DOHH2 (cell line): ENCODE measurements around the gene OIT3.

Experiments
- CTCF ChIP-seq: fragments of 200-600 bp; sonication (generic); IDR thresholded peaks from one replicate; pipeline ENCODE4 v1.5.1; 2014; ENCODE audit warnings: antibody characterized with exemption, mild to moderate bottlenecking, low read depth, low read length; ENCODE audit not compliant: poor library complexity, severe bottlenecking
- EZH2phosphoT487 ChIP-seq: fragments of 200-600 bp; sonication (generic); IDR thresholded peaks from 2 replicates; pipeline ENCODE4 v1.6.1; 2017; ENCODE audit warnings: borderline replicate concordance, mild to moderate bottlenecking, antibody characterized with exemption, low read length, moderate library complexity, mixed read lengths

- TF ChIP-seq CTCF, result no peak
- no peak for TF ChIP-seq EZH2phosphoT487
These were observed 5.3 kb upstream of the OIT3 start for GRCh38 chr10:72888151-72888638.
